Testis (tissue), 3 donors: ENCODE measurements around the gene MANBA. TPM values are rescaled to one million over a fixed set of nuclear protein-coding genes. Genes with fewer than 3 reads are reported as not detected.

ENCODE experiments used
- DNase-seq: peaks from one replicate; pipeline ENCODE4 v3.0.0-alpha.2; 2019
- H3K27ac ChIP-seq, 2 donors: fragments of 200-600 bp; sonication (generic); one replicate each; pipeline ENCODE4 v1.5.1; 2019
- H3K27me3 ChIP-seq: fragments of 200-600 bp; sonication (generic); one replicate; pipeline ENCODE4 v1.5.1; 2019
- H3K36me3 ChIP-seq: fragments of 200-600 bp; sonication (generic); one replicate; pipeline ENCODE4 v1.5.1; 2017; ENCODE audit warnings: low read depth; ENCODE audit errors: missing control alignments
- H3K4me1 ChIP-seq: fragments of 200-600 bp; sonication (generic); one replicate; pipeline ENCODE4 v1.5.1; 2019
- H3K4me3 ChIP-seq, 2 donors: fragments of 200-600 bp; sonication (generic); one replicate each; pipeline ENCODE4 v1.5.1; 2017 to 2019
- H3K9me3 ChIP-seq: fragments of 200-600 bp; sonication (generic); one replicate; pipeline ENCODE4 v1.5.1; 2017
- POLR2A ChIP-seq: fragments of 450-650 bp; IDR thresholded peaks from one replicate; pipeline ENCODE4 v1.6.1; 2017; ENCODE audit warnings: antibody characterized with exemption, mild to moderate bottlenecking, moderate library complexity
- WGBS, 2 donors: methylation state at CpG; one replicate each; pipeline ENCODE4 v1.1.5; 2018; 5-methylcytosine and 5-hydroxymethylcytosine counted together
- intact Hi-C: fragments of 100-400 bp; cut with DNase I; formaldehyde crosslinking; loops from one replicate; pipeline ENCODE4 v1.15.1; 2023; ENCODE audit warnings: low total_unique reads
- polyA plus RNA-seq: library from polyadenylated mRNA; stranded (reverse); fragments of 350-450 nt; fragmentation: Illumina TruSeq; extraction: RNeasy Lipid Tissue Mini Kit (QIAGEN cat#74804); gene quantifications from one replicate; pipeline ENCODE4 v1.2.3, GENCODE V29; 2014; ENCODE audit warnings: low read depth, low replicate concordance; ENCODE audit not compliant: insufficient read depth
- total RNA-seq, 2 donors: library from RNA; depleted of rRNA; stranded (reverse); fragments of >200 nt; gene quantifications; one replicate each; pipeline ENCODE4 v1.2.3, GENCODE V29; 2016
- TF ChIP-seq, protein P1 (sequence below), 3 experiments: fragments of 450-650 bp in 2 of 3; fragments of 200-600 bp in 1 of 3; sonication (generic) in 1 of 3; IDR thresholded peaks; one replicate each; pipeline ENCODE4 v1.5.1; 2016 to 2019; ENCODE audit warnings: antibody characterized with exemption in 3 of 3, mild to moderate bottlenecking in 2 of 3, moderate library complexity in 1 of 3

Gene MANBA
- total and polyA plus RNA-seq, 3 donors from 2014 or later = 9.2 to 22.7 (median 13.6) TPM

DNA sequence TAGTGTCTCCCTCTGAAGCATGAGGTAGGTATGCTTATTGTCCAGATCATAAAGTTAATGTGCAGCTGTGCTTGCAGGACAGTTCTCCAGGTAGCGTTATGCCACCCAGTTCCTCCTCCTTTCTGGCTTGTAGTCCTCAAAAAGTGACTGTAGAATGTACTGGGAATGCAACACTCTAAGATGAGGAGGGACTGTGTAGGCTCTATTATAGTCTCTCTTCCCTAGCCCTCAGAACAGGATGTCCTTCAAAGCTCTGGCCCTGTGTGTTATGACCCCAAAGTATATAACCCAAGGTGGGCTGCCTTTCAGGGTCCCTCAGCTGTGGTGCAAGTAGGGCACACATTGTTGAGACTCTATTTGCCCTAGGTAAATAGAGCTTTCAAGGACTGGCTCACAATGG is 20.8 kb upstream of the MANBA start:
- H3K9me3 ChIP-seq = no peaks in the 10 kb centered on the region
- no peaks in the 10 kb centered on the region for H3K4me1 ChIP-seq
- H3K27ac ChIP-seq = no peak overlapping the region
- no peaks in the 10 kb centered on the region for H3K27me3 ChIP-seq
- 86 to 100% methylated on average over 1 of the region's 1 CpG for WGBS, 2 donors
- H3K36me3 ChIP-seq = no peaks in the 10 kb centered on the region
- H3K4me3 ChIP-seq = no peak overlapping the region
- TF ChIP-seq, protein P1, sequence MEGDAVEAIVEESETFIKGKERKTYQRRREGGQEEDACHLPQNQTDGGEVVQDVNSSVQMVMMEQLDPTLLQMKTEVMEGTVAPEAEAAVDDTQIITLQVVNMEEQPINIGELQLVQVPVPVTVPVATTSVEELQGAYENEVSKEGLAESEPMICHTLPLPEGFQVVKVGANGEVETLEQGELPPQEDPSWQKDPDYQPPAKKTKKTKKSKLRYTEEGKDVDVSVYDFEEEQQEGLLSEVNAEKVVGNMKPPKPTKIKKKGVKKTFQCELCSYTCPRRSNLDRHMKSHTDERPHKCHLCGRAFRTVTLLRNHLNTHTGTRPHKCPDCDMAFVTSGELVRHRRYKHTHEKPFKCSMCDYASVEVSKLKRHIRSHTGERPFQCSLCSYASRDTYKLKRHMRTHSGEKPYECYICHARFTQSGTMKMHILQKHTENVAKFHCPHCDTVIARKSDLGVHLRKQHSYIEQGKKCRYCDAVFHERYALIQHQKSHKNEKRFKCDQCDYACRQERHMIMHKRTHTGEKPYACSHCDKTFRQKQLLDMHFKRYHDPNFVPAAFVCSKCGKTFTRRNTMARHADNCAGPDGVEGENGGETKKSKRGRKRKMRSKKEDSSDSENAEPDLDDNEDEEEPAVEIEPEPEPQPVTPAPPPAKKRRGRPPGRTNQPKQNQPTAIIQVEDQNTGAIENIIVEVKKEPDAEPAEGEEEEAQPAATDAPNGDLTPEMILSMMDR (IDR thresholded peaks at IDR 0.05) = no peak
- TF ChIP-seq POLR2A = no peak
- intact Hi-C loops = no loop called here
- no peak for DNase-seq

DNA sequence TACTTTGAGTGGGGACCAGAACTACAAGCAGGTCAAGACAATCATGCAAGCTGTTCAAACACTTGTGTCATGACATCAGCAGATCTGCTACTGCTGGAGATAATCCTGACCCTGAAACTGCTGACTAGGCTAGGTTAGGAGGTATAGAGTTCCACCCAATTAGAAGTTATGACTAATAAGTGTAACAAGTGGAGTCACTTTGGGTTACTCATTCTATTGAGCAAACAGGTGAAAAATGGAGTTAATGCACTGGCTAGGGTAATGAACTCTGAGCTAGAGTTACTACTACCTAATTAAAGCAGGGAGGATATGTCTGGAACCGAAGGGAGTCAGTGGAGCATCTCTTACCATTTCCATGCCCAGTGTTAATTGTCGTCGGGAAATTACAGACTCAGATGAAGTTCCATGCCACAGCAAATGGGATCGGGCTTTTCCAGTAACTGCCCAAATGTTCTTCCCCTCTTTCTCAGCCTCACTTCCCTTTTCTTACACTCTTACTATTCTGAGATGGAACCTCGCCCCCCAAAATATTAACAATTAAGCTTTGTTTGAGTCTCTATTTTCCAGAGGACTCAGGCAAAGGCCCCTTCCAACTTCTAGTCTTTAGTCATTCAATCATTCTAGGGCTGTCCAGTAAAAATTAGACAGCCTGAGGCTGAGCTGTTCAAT is 19.8 kb upstream of the MANBA start:
- Histone ChIP-seq H3K36me3 (no peaks in the 10 kb centered on the region), H3K27me3 (no peaks in the 10 kb centered on the region)
- WGBS, 2 donors = 80 to 92% methylated on average over 5 of the region's 5 CpGs

DNA sequence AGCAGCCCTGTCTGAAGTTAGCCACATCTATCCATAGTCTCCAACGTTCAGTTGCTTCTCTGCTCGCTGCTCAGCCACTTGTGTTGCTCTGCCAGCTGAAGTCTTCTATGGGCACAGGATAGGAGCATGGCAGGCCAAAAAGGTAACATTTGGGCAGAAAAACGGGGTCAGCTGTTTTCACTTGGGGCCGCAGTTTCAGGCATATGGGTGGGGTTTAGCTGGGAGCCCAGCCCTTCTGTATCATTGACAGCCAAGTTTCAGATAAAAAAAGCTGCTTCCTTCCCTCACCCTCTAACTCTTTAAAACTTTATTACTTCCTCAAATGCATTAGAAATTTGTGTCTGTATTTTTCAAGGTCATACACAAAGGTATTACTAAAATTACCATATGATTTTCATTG is 18.4 kb upstream of the MANBA start:
- Histone ChIP-seq H3K27me3 (no peaks in the 10 kb centered on the region), H3K4me1 (no peaks in the 10 kb centered on the region), H3K9me3 (no peaks in the 10 kb centered on the region), H3K27ac (no peak overlapping the region), H3K4me3 (no peak overlapping the region), H3K36me3 (no peaks in the 10 kb centered on the region)
- WGBS, 2 donors = 74 to 79% methylated on average over 4 of the region's 4 CpGs
- DNase-seq = no peak
- intact Hi-C loops = no loop called here
- no peak for TF ChIP-seq POLR2A
- TF ChIP-seq, protein P1 (IDR thresholded peaks at IDR 0.05) = no peak

More for the DNA sequence above, 19.8 kb upstream of the MANBA start:
- Histone ChIP-seq H3K27ac (no peak overlapping the region), H3K9me3 (no peaks in the 10 kb centered on the region), H3K4me3 (no peak overlapping the region), H3K4me1 (no peaks in the 10 kb centered on the region)
- TF ChIP-seq POLR2A = no peak
- TF ChIP-seq, protein P1 (IDR thresholded peaks at IDR 0.05) = no peak
- no peak for DNase-seq
- intact Hi-C loops = no loop called here

DNA sequence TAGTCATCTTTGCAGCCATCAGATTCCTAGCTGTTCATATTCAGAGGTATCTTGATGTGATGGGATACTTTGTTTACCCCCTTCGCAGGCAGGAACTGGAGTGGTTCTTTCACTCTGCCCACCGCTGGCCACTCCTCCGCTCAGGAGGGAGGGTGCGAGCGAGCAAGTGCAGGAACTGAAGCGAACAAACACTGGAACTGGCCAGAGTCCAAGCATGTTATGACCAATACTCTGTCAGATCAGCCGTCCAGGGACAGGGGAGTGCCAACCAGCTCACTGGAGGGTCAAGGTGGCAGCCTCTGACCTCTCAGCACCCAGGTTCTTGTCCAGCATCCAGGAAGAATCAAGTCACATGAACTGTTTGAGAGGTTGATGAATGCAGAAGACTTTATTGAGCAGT is 18.0 kb upstream of the MANBA start:
- no peak for DNase-seq
- Histone ChIP-seq H3K9me3 (no peaks in the 10 kb centered on the region), H3K27ac (no peak overlapping the region), H3K4me1 (no peaks in the 10 kb centered on the region), H3K27me3 (no peaks in the 10 kb centered on the region), H3K36me3 (no peaks in the 10 kb centered on the region), H3K4me3 (no peak overlapping the region)
- 52 to 71% methylated on average over 7 of the region's 7 CpGs for WGBS, 2 donors
- no peak for TF ChIP-seq POLR2A
- TF ChIP-seq, protein P1 (IDR thresholded peaks at IDR 0.05) = no peak
- intact Hi-C loops = no loop called here

DNA sequence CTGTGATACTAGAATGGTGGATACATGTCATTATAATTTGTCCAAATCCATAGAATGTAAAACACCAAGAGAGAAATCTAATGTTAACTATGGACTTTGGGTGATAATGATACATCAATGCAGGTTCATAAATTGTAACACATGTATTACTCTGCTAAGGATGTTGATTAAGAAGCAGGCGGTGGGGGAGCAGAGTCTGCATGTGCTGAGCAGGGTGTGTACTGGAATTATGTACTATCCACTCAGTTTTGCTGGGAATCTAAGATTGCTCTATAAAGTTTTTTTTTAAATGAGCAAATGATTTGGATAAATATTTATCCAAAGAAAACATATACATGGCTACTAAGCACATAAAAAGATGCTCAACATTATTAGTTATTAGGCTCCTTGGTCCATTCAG is 15.0 kb upstream of the MANBA start:
- 73 to 84% methylated on average over 1 of the region's 1 CpG for WGBS, 2 donors
- no peak overlapping the region for H3K4me3 ChIP-seq
- no peaks in the 10 kb centered on the region for H3K4me1 ChIP-seq
- intact Hi-C loops = no loop called here
- TF ChIP-seq, protein P1 (IDR thresholded peaks at IDR 0.05) = no peak
- no peak for TF ChIP-seq POLR2A
- no peaks in the 10 kb centered on the region for H3K9me3 ChIP-seq
- H3K27me3 ChIP-seq = no peaks in the 10 kb centered on the region
- H3K36me3 ChIP-seq = no peaks in the 10 kb centered on the region
- no peak for DNase-seq
- H3K27ac ChIP-seq = no peak overlapping the region
